K562 (cell line): ENCODE data around the gene CCDC13. TPM values are rescaled to one million over a fixed set of nuclear protein-coding genes. Genes with fewer than 3 reads are reported as not detected.

Experiments
- ATAC-seq: fragments of 200-7000 bp; cut with Tn5 transposase; 3 replicates; pipeline ENCODE4 v1.9.1; 2020; ENCODE audit warnings: moderate library complexity
- BruUV-seq: library from RNA; stranded (reverse); fragments of 400-500 nt; replicated peaks from 2 replicates; lab custom pipeline; 2021; lab: Mats Ljungman, UMichigan
- CTCF ChIA-PET: fragments of 300-600 bp; formaldehyde crosslinking; extraction: SDS; loops from one replicate; lab custom pipeline; 2021; ENCODE audit warnings: low intra/inter-chr PET ratio; lab: Yijun Ruan, JAX
- POLR2A ChIA-PET: fragments of 300-600, 350-650 bp; sonication (Branson Sonifier 250); formaldehyde crosslinking; extraction: SDS; loops from one replicate; lab custom pipeline; 2021; ENCODE audit warnings: antibody characterized with exemption, inconsistent platforms; lab: Yijun Ruan, JAX
- DNase-seq, 4 experiments: peaks; one replicate each; pipeline versions ENCODE4 v3.0.0 to v3.0.0-alpha.2; 2011 to 2018; ENCODE audit warnings: low spot score in 3 of 4, mixed read lengths in 3 of 4; ENCODE audit errors: extremely low read depth in 1 of 4
- FAIRE-seq: peaks from 2 replicates; lab custom pipeline; 2011; peaks lifted over from hg19 to GRCh38; lab: Jason Lieb, UNC
- H2AFZ ChIP-seq: 2 replicates; pipeline ENCODE4 v1.6.0; 2011; ENCODE audit warnings: low read depth, low read length, control low read depth, inconsistent platforms
- H3K27ac ChIP-seq: fragments of 200-600 bp; 3 replicates; pipeline ENCODE4 v1.8.0; 2011; ENCODE audit warnings: low read depth, mild to moderate bottlenecking, control low read depth, inconsistent platforms, low read length, moderate library complexity, mixed read lengths; ENCODE audit errors: extremely low read depth
- H3K27me3 ChIP-seq, 2 experiments: fragments of 300-600 bp in 1 of 2; 2 replicates in 1 of 2; 3 replicates in 1 of 2; pipeline versions ENCODE4 v1.6.0 to v1.8.0; 2011; ENCODE audit warnings: inconsistent platforms in 2 of 2, low read length in 2 of 2, mild to moderate bottlenecking in 1 of 2, mixed read lengths in 1 of 2, moderate library complexity in 1 of 2; ENCODE audit not compliant: control insufficient read depth in 2 of 2, insufficient read depth in 2 of 2
- H3K36me3 ChIP-seq: fragments of 300-600 bp; 3 replicates; pipeline ENCODE4 v1.8.0; 2011; ENCODE audit warnings: mild to moderate bottlenecking, low read length, inconsistent platforms; ENCODE audit not compliant: control insufficient read depth, insufficient read depth
- H3K4me1 ChIP-seq, 2 experiments: fragments of 200-600 bp in 1 of 2; replicated peaks in 1 of 2; 2 replicates in 1 of 2; 3 replicates in 1 of 2; pipeline versions ENCODE4 v1.5.1 to v1.8.0; 2011; ENCODE audit warnings: inconsistent platforms in 2 of 2, low read length in 2 of 2, mild to moderate bottlenecking in 1 of 2, mixed read lengths in 1 of 2, moderate library complexity in 1 of 2; ENCODE audit not compliant: control insufficient read depth in 2 of 2, insufficient read depth in 2 of 2
- H3K4me2 ChIP-seq: 2 replicates; pipeline ENCODE4 v1.6.1; 2011; ENCODE audit warnings: low read length, control low read depth, inconsistent platforms, mixed read lengths; ENCODE audit not compliant: insufficient read depth
- H3K4me3 ChIP-seq: fragments of 200-600 bp; sonication (generic), shearing (Covaris generic); 2 replicates; pipeline ENCODE4 v1.5.1; 2016; ENCODE audit warnings: control low read depth, inconsistent platforms
- H3K79me2 ChIP-seq: fragments of 200-600 bp; 3 replicates; pipeline ENCODE4 v1.8.0; 2011; ENCODE audit warnings: low read length, inconsistent platforms; ENCODE audit not compliant: control insufficient read depth, insufficient read depth
- H3K9ac ChIP-seq, 2 experiments: 2 replicates each; pipeline versions ENCODE4 v1.6.0 to v1.6.1; 2011; ENCODE audit warnings: low read depth in 2 of 2, low read length in 2 of 2, control low read depth in 1 of 2, inconsistent platforms in 1 of 2, mild to moderate bottlenecking in 1 of 2, mixed read lengths in 1 of 2; ENCODE audit not compliant: insufficient read depth in 1 of 2
- H3K9me1 ChIP-seq: one replicate; pipeline ENCODE4 v1.6.0; 2011; ENCODE audit warnings: inconsistent platforms, mild to moderate bottlenecking, low read length, moderate library complexity; ENCODE audit not compliant: control insufficient read depth, insufficient read depth
- H3K9me3 ChIP-seq: replicated peaks from 2 replicates; pipeline ENCODE4 v1.5.1; 2011; ENCODE audit warnings: low read depth, low read length, inconsistent platforms; ENCODE audit not compliant: control insufficient read depth, insufficient read depth
- H4K20me1 ChIP-seq: replicated peaks from 2 replicates; pipeline ENCODE4 v1.6.1; 2011; ENCODE audit warnings: low read length, inconsistent platforms, mixed read lengths; ENCODE audit not compliant: control insufficient read depth, insufficient read depth
- ARID1B ChIP-seq: fragments of 450-650 bp; IDR thresholded peaks from 2 replicates; pipeline ENCODE4 v1.6.1; 2016; ENCODE audit warnings: antibody characterized with exemption, mild to moderate bottlenecking, inconsistent platforms
- BHLHE40 ChIP-seq: IDR thresholded peaks from 2 replicates; pipeline ENCODE4 v1.6.1; 2011; ENCODE audit warnings: low read length, improper control_type of control experiment
- NFIC ChIP-seq: fragments of 450-650 bp; IDR thresholded peaks from 2 replicates; pipeline ENCODE4 v1.6.1; 2017; ENCODE audit warnings: mild to moderate bottlenecking, inconsistent platforms
- STAG1 ChIP-seq: sonication (generic); formaldehyde crosslinking; IDR thresholded peaks from 2 replicates; pipeline ENCODE4 v1.5.0; 2020; ENCODE audit warnings: missing genetic modification reagents, borderline replicate concordance
- WGBS: fragments of 100-300 bp; shearing (Covaris generic); methylation state at CpG from one replicate; pipeline ENCODE4 v1.1.6; 2016; ENCODE audit warnings: low coverage, mixed read lengths; ENCODE audit not compliant: insufficient coverage; ENCODE audit errors: missing lambda C conversion rate; 5-methylcytosine and 5-hydroxymethylcytosine counted together
- in situ Hi-C: fragments of 300-500 bp; cut with MboI; formaldehyde crosslinking; loops from 4 replicates; pipeline ENCODE4 v1.15.0; 2018; ENCODE audit warnings: inconsistent platforms, mixed read lengths
- intact Hi-C: fragments of 100-400 bp; cut with micrococcal nuclease; formaldehyde crosslinking; loops from 2 replicates; pipeline ENCODE4 v1.14.2; 2022
- polyA plus RNA-seq, 8 experiments: library from polyadenylated mRNA; depleted of rRNA in 4 of 8; stranded (reverse) in 5 of 8; unstranded in 3 of 8; fragments of >200 nt; fragmentation: Nextera tagmentation in 2 of 8; fragmentation: Illumina TruSeq in 1 of 8; extraction: Ambion mirVana in 2 of 8; extraction: Trizol in 1 of 8; gene quantifications; 2 replicates each; pipeline versions ENCODE4 v1.2.1 to v1.2.3, GENCODE V29; 2011 to 2014; ENCODE audit warnings: inconsistent platforms in 1 of 8, missing spikeins in 1 of 8
- total RNA-seq, 7 experiments: library from RNA; depleted of rRNA in 6 of 7; stranded (reverse); fragments of >200 nt in 6 of 7; fragmentation: Illumina TruSeq in 2 of 7; extraction: Trizol in 2 of 7; gene quantifications; 2 replicates each; pipeline versions ENCODE4 v1.2.1 to v1.2.3, GENCODE V29; 2011 to 2021; ENCODE audit warnings: low replicate concordance in 1 of 7
- TF ChIP-seq, protein P1 (sequence below): sonication (generic); formaldehyde crosslinking; IDR thresholded peaks from 2 replicates; pipeline ENCODE4 v1.5.0; 2020; ENCODE audit warnings: missing genetic modification reagents

The CCDC13 gene
- total and polyA plus RNA-seq, 9 of the 15 experiments (the other 6 are each of a cell fraction or from before 2014, with no cell fraction given), result 0.20 to 0.70 (median 0.48) TPM; not detected in 2

GRCh38 chr3:42735615-42736014 is 37.4 kb downstream of the CCDC13 start:
- CTCF ChIA-PET, result no interaction called here
- H2AFZ ChIP-seq, result no peak overlapping the region
- H3K4me2 ChIP-seq, result no peak overlapping the region
- 2% methylated on average over 12 of the region's 12 CpGs for WGBS
- FAIRE-seq (no peak), ATAC-seq (no peak), DNase-seq (no peak)
- H4K20me1 ChIP-seq, result no peaks in the 10 kb centered on the region; the same call in 1 of the 2 replicates
- TF ChIP-seq ARID1B, result no peak
- TF ChIP-seq BHLHE40, result peak; percentile 42
- H3K27me3 ChIP-seq, result peaks cover 23 to 30% of the 10 kb centered on the region in 2 experiments; a peak in 4 of 5 replicates
- H3K79me2 ChIP-seq, result no peaks in the 10 kb centered on the region
- H3K36me3 ChIP-seq, result no peaks in the 10 kb centered on the region
- intact Hi-C loops, result no loop called here
- POLR2A ChIA-PET, result interaction anchor here (0.6 to 1.6 kb wide), 4 partner anchors 9 to 218 kb away, joined by 3 to 5 read pairs (median 4); partner anchors contain the start of gene HIGD1A
- H3K9me1 ChIP-seq, result no peaks in the 10 kb centered on the region
- no TSS peak for BruUV-seq
- H3K9ac ChIP-seq, result no peak overlapping the region
- no peak overlapping the region for H3K4me3 ChIP-seq
- no peak overlapping the region for H3K27ac ChIP-seq
- in situ Hi-C loops, result no loop called here
- no peaks in the 10 kb centered on the region for H3K9me3 ChIP-seq
- no peaks in the 10 kb centered on the region for H3K4me1 ChIP-seq

- Histone ChIP-seq H3K36me3 (no peaks in the 10 kb centered on the region), H2AFZ (no peak overlapping the region), H3K4me1 (no peaks in the 10 kb centered on the region), H3K9ac (no peak overlapping the region), H3K79me2 (no peaks in the 10 kb centered on the region), H3K4me3 (no peak overlapping the region), H3K9me3 (no peaks in the 10 kb centered on the region), H3K27ac (no peak overlapping the region), H3K27me3 (peaks cover 23 to 30% of the 10 kb centered on the region in 2 experiments; a peak in 4 of 5 replicates), H4K20me1 (no peaks in the 10 kb centered on the region; the same call in 1 of the 2 replicates), H3K4me2 (no peak overlapping the region), H3K9me1 (no peaks in the 10 kb centered on the region)
- POLR2A ChIA-PET, result interaction anchor here (1.1 to 1.6 kb wide), 3 partner anchors 9 to 70 kb away, joined by 3 to 5 read pairs (median 4); partner anchors contain the start of gene HIGD1A
- intact Hi-C loops, result no loop called here
- in situ Hi-C loops, result no loop called here
- WGBS, result 6% methylated on average over 8 of the region's 8 CpGs
- no peak for DNase-seq
- peak; percentile 40 for ATAC-seq
- TF ChIP-seq NFIC, result no peak
- TF ChIP-seq, protein P1, sequence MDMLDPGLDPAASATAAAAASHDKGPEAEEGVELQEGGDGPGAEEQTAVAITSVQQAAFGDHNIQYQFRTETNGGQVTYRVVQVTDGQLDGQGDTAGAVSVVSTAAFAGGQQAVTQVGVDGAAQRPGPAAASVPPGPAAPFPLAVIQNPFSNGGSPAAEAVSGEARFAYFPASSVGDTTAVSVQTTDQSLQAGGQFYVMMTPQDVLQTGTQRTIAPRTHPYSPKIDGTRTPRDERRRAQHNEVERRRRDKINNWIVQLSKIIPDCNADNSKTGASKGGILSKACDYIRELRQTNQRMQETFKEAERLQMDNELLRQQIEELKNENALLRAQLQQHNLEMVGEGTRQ (CRISPR knock-in tag), result 0 out of 2 replicates have a peak, but pooled peaks have one; percentile 19
- no peak for TF ChIP-seq STAG1 (CRISPR knock-in tag)
- no TSS peak for BruUV-seq
- CTCF ChIA-PET, result no interaction called here
- no peak for FAIRE-seq
Observed at GRCh38 chr3:42735019-42735418, 38.0 kb downstream of the CCDC13 start.
